Measurements from ENCODE around the gene RGS12. TPM values are rescaled to one million over a fixed set of nuclear protein-coding genes. Genes with fewer than 3 reads are reported as not detected.

Gene RGS12
- total and polyA plus RNA-seq, 2 of the 8 experiments (the other 6 are each of a cell fraction or from before 2014, with no cell fraction given): 6.0 to 16.4 TPM

DNA sequence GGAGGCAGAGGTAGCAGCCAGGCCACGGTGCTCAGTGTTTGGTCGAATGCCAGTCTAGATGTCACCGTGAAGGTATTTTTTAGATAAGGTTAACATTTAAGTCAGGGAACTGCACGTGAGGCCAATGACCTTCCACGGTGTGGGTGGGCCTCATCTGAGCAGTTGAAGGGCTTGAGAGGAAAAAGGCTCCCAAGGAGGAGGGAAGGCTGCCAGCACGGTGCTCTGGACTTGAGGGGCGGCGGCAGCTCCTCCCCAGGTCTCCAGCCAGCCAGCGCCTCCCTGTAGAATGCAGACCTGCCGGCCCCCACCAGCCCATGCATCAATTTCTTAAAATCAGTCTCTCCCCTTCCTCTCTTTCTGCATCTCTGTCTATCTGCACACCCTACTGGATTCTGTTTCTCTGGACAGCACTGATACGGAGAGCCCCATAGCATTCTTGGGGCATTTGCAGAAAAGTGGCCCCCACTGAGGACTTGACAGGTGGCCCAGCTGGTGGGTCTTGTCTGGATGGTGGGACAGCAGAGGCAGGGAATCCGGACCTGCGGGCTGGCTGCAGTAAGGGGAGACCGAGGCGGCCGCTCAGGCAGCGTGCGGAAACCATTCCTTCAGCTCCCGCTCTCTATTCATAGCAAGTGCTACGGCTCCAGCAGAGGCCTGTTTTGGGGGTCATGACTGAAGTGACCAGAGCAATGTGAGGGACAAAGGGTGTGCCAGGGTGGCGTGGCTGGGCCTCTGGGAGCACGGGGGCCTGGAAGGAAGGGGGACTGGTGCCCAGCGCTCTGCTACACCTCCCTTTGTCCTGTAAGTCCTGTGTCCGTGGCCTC is 7.9 kb upstream of the RGS12 start:
- Histone ChIP-seq H3K36me3 (ENCODE audit: control insufficient read depth in 2 of 4, insufficient read depth in 4 of 4, low read length in 3 of 4) (no peaks in the 10 kb centered on the region), H3K4me1 (replicated peaks in 1 of 4; ENCODE audit: control insufficient read depth in 3 of 4, insufficient read depth in 4 of 4, low read length in 3 of 4) (no peaks in the 10 kb centered on the region; a peak in 3 of 7 replicates), H3K27me3 (replicated peaks in 1 of 4; ENCODE audit: control insufficient read depth in 3 of 4, extremely low read depth in 1 of 4, insufficient read depth in 3 of 4, low read length in 3 of 4) (no peaks in the 10 kb centered on the region; a peak in 1 of 7 replicates), H3K4me2 (ENCODE audit: insufficient read depth in 1 of 2, low read depth in 2 of 2, low read length in 2 of 2) (no peak overlapping the region), H3K23me2 (ENCODE audit: low read depth, low read length) (no peaks in the 10 kb centered on the region), H2BK12ac (ENCODE audit: low read depth, low read length) (no peak overlapping the region), H4K20me1 (replicated peaks in 1 of 2; ENCODE audit: control insufficient read depth in 1 of 2, insufficient read depth in 2 of 2, low read length in 2 of 2) (no peaks in the 10 kb centered on the region), H4K5ac (ENCODE audit: insufficient read length, low read depth, low read length) (no peak overlapping the region), H3K27ac (ENCODE audit: low read depth, low read length) (no peak overlapping the region), H4K8ac (ENCODE audit: extremely low read depth, insufficient read depth, low read length) (no peak overlapping the region), H3K18ac (ENCODE audit: extremely low read depth, low read length) (no peak overlapping the region), H2BK15ac (ENCODE audit: low read length) (no peak overlapping the region), H3K14ac (ENCODE audit: insufficient read length) (no peak overlapping the region), H3K23ac (ENCODE audit: insufficient read length) (no peak overlapping the region), H2BK120ac (replicated peaks; ENCODE audit: low read depth, low read length) (no peak overlapping the region), H3K9ac (replicated peaks in 1 of 4; ENCODE audit: extremely low read depth in 1 of 4, low read depth in 3 of 4, low read length in 3 of 4) (no peak overlapping the region), H2AFZ (ENCODE audit: low read length) (no peak overlapping the region), H3K79me1 (ENCODE audit: low read depth, low read length) (no peaks in the 10 kb centered on the region), H3K79me2 (ENCODE audit: control insufficient read depth in 1 of 2, insufficient read depth in 2 of 2, low read length in 2 of 2) (no peaks in the 10 kb centered on the region), H3K4me3 (ENCODE audit: extremely low read depth in 1 of 4, insufficient read depth in 2 of 4, low read depth in 3 of 4, low read length in 4 of 4) (no peak overlapping the region), H4K91ac (replicated peaks; ENCODE audit: insufficient read length, low read length) (no peak overlapping the region), H3K4ac (replicated peaks; ENCODE audit: insufficient read length, low read depth, low read length) (no peak overlapping the region), H3K56ac (replicated peaks; ENCODE audit: insufficient read length, low read depth, low read length) (no peak overlapping the region), H3K9me3 (ENCODE audit: insufficient read depth in 2 of 2, low read depth in 1 of 2, low read length in 1 of 2) (no peaks in the 10 kb centered on the region; a peak in 1 of 4 replicates), H2BK20ac (ENCODE audit: low read length) (no peak overlapping the region), H2BK5ac (ENCODE audit: low read depth, low read length) (no peak overlapping the region), H2AK5ac (ENCODE audit: low read depth, low read length) (no peak overlapping the region)
- no peak for FAIRE-seq
- whole genome bisulfite sequencing, 2 experiments (ENCODE audit: extremely low coverage in 1 of 2, insufficient coverage in 1 of 2, insufficient read length in 1 of 2, insufficient replicate concordance in 2 of 2, low coverage in 1 of 2, low lambda C conversion rate in 2 of 2, missing lambda C conversion rate in 1 of 2): 92% methylated on average over 24 of the region's 24 CpGs; no CpG with 5 or more reads in 1 of the 2 experiments
- ChIA-PET POLR2A (ENCODE audit: partially characterized antibody) (no interaction called here), CTCF (ENCODE audit: partially characterized antibody) (interaction anchor here (0.6 to 1.0 kb wide), 2 partner anchors 10 to 55 kb away, joined by 3 read pairs; no protein-coding TSS in a partner anchor)
- DNase-seq (ENCODE audit: low read depth in 1 of 2, low spot score in 2 of 2): peak in 1 of 2 experiments; percentile 44
- no peak for TF ChIP-seq CTBP2 (IDR thresholded peaks at IDR 0.05; ENCODE audit: borderline replicate concordance, insufficient read depth, insufficient read length, low read length)
- TF ChIP-seq GABPA (IDR thresholded peaks at IDR 0.05; ENCODE audit: borderline replicate concordance, insufficient read depth, low read length): no peak
- no peak for TF ChIP-seq HDAC6 (IDR thresholded peaks at IDR 0.05; ENCODE audit: low read depth, low read length)
- TF ChIP-seq RNF2 (IDR thresholded peaks at IDR 0.05; ENCODE audit: borderline replicate concordance, low read depth, low read length, missing control alignments, poor library complexity, severe bottlenecking): no peak
- TF ChIP-seq, protein P1, sequence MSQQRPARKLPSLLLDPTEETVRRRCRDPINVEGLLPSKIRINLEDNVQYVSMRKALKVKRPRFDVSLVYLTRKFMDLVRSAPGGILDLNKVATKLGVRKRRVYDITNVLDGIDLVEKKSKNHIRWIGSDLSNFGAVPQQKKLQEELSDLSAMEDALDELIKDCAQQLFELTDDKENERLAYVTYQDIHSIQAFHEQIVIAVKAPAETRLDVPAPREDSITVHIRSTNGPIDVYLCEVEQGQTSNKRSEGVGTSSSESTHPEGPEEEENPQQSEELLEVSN (IDR thresholded peaks at IDR 0.05): no peak
- TF ChIP-seq, protein P2, sequence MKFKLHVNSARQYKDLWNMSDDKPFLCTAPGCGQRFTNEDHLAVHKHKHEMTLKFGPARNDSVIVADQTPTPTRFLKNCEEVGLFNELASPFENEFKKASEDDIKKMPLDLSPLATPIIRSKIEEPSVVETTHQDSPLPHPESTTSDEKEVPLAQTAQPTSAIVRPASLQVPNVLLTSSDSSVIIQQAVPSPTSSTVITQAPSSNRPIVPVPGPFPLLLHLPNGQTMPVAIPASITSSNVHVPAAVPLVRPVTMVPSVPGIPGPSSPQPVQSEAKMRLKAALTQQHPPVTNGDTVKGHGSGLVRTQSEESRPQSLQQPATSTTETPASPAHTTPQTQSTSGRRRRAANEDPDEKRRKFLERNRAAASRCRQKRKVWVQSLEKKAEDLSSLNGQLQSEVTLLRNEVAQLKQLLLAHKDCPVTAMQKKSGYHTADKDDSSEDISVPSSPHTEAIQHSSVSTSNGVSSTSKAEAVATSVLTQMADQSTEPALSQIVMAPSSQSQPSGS (IDR thresholded peaks at IDR 0.05; ENCODE audit: low read length): no peak

Data from H1 (cell line).